Right forelimb (tissue), 1 donor: Measurements from ENCODE around the gene RGPD3.
"Not testable (repeated sequence)": the region's sequence is repeated elsewhere in the genome, so short reads cannot be mapped to it uniquely, and the experiment has no call there.

ENCODE experiments used
- DNase-seq: peaks from one replicate; pipeline ENCODE4 v3.0.0-alpha.2; 2018

Gene RGPD3

GRCh38 chr2:106468107-106468506 lies at the start of gene RGPD3:
RGPD3 (minus strand) TSS chr2:106468413; CDS start chr2:106468288, 125 bp downstream.
- DNase-seq: not testable (repeated sequence)

- no peak for DNase-seq
Measured at GRCh38 chr2:106517329-106517728, 49.1 kb upstream of the RGPD3 start.

GRCh38 chr2:106516864-106517263 lies 48.7 kb upstream of the RGPD3 start:
- DNase-seq: no peak

- no peak for DNase-seq
Measured at GRCh38 chr2:106516436-106516835, 48.2 kb upstream of the RGPD3 start.

GRCh38 chr2:106514827-106515226 lies 46.6 kb upstream of the RGPD3 start:
- DNase-seq: not testable (repeated sequence)

GRCh38 chr2:106513391-106513790 lies 45.2 kb upstream of the RGPD3 start:
- not testable (repeated sequence) for DNase-seq

GRCh38 chr2:106511934-106512333 lies 43.7 kb upstream of the RGPD3 start:
- not testable (repeated sequence) for DNase-seq

- peak; percentile 68 for DNase-seq
Measured at GRCh38 chr2:106511476-106511901, 43.3 kb upstream of the RGPD3 start.

GRCh38 chr2:106510791-106511190 lies 42.6 kb upstream of the RGPD3 start:
- DNase-seq: not testable (repeated sequence)

- DNase-seq: not testable (repeated sequence)
Measured at GRCh38 chr2:106509374-106509770, 41.2 kb upstream of the RGPD3 start.

- DNase-seq: not testable (repeated sequence)
Measured at GRCh38 chr2:106508660-106509373, 40.6 kb upstream of the RGPD3 start.

- DNase-seq: not testable (repeated sequence)
Measured at GRCh38 chr2:106506002-106506687, 37.9 kb upstream of the RGPD3 start.

GRCh38 chr2:106504787-106505186 lies 36.6 kb upstream of the RGPD3 start:
- not testable (repeated sequence) for DNase-seq

GRCh38 chr2:106504192-106504591 lies 36.0 kb upstream of the RGPD3 start:
- DNase-seq: not testable (repeated sequence)

- not testable (repeated sequence) for DNase-seq
Measured at GRCh38 chr2:106502351-106502750, 34.1 kb upstream of the RGPD3 start.

- DNase-seq: not testable (repeated sequence)
Measured at GRCh38 chr2:106500350-106500749, 32.1 kb upstream of the RGPD3 start.

GRCh38 chr2:106498549-106498948 lies 30.3 kb upstream of the RGPD3 start:
- not testable (repeated sequence) for DNase-seq

GRCh38 chr2:106492913-106493312 lies 24.7 kb upstream of the RGPD3 start:
- peak; percentile 68 for DNase-seq

- DNase-seq: not testable (repeated sequence)
Measured at GRCh38 chr2:106492399-106492798, 24.2 kb upstream of the RGPD3 start.

GRCh38 chr2:106489701-106490100 lies 21.5 kb upstream of the RGPD3 start:
- DNase-seq: not testable (repeated sequence)

GRCh38 chr2:106487386-106488191 lies 19.4 kb upstream of the RGPD3 start:
- DNase-seq: not testable (repeated sequence)

- not testable (repeated sequence) for DNase-seq
Measured at GRCh38 chr2:106486551-106487385, 18.6 kb upstream of the RGPD3 start, which contains the start of gene CD8B2. CD8B2 (plus strand) TSS chr2:106487364; CDS start chr2:106487427, 63 bp downstream.
